ENCODE data around the gene BLOC1S1.

- TF ChIP-seq CTCF (IDR thresholded peaks at IDR 0.05 in 2 of 3, conservative IDR thresholded peaks at IDR 0.05 in 1 of 3; ENCODE audit: borderline replicate concordance in 1 of 3, insufficient read depth in 1 of 3, low read depth in 2 of 3, low read length in 2 of 3) = peak in 2 of 3 experiments; percentile 67 to 72; a peak in 4 of 6 replicates
- no peak for TF ChIP-seq SP1 (IDR thresholded peaks at IDR 0.05; ENCODE audit: low read depth)
- no peak for TF ChIP-seq POLR2A (IDR thresholded peaks at IDR 0.05; ENCODE audit: borderline replicate concordance, extremely low read depth, insufficient read depth, insufficient read length)
- TF ChIP-seq REST (IDR thresholded peaks at IDR 0.05; ENCODE audit: low read depth) = no peak
- TF ChIP-seq CEBPB (IDR thresholded peaks at IDR 0.05; ENCODE audit: low read depth) = no peak
- TF ChIP-seq SRF (IDR thresholded peaks at IDR 0.05; ENCODE audit: low read depth) = no peak
- TF ChIP-seq ELF1 (IDR thresholded peaks at IDR 0.05; ENCODE audit: borderline replicate concordance, low read depth) = no peak
- no peak for TF ChIP-seq ZFX (IDR thresholded peaks at IDR 0.05)
- TF ChIP-seq JUND (IDR thresholded peaks at IDR 0.05) = no peak
- TF ChIP-seq EZH2phosphoT487 (IDR thresholded peaks at IDR 0.05; ENCODE audit: borderline replicate concordance) = no peak
- no peak for TF ChIP-seq EGR1 (IDR thresholded peaks at IDR 0.05; ENCODE audit: low read depth)
- TF ChIP-seq SIN3A (IDR thresholded peaks at IDR 0.05; ENCODE audit: low read depth) = no peak
- TF ChIP-seq ATF3 (IDR thresholded peaks at IDR 0.05) = no peak
These were observed 5.1 kb downstream of the BLOC1S1 start for GRCh38 chr12:55720894-55721444.
